ENCODE results near the gene ANKLE2. TPM values are rescaled to one million over a fixed set of nuclear protein-coding genes. Genes with fewer than 3 reads are reported as not detected.

Gene ANKLE2
- polyA plus RNA-seq, 1 donor (not counting 4 experiments of a cell fraction or from before 2014, with no cell fraction given) = 109 TPM

DNA sequence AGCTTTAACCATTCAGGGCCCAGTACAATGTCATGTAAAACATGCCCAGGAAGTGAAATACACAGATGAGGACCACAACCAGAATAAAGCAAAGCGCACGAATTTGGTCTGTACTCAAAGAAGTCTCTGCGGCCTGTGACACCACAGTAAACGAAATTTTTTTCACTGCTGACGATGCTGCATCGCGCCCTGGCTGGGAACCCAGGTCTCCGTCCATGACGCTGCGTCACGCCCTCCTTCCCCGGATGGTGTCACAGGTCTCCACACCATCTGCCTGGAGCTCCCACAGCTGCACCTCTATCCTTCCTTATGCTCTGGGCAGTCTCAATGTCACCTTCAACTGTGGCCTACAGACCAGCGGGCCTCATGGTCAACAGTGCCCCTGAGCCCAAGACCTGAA lies 17.8 kb downstream of the ANKLE2 start:
- no peaks in the 10 kb centered on the region for H3K27me3 ChIP-seq (ENCODE audit: control insufficient read depth, extremely low read depth, insufficient read depth, low read length)
- FAIRE-seq (no peak), DNase-seq (ENCODE audit: low read depth, low spot score) (no peak)
- no peaks in the 10 kb centered on the region for H3K9me1 ChIP-seq (ENCODE audit: control insufficient read depth, extremely low read depth, insufficient read depth, low read length)
- no peak overlapping the region for H2AFZ ChIP-seq (ENCODE audit: control insufficient read depth, low read length)
- no peaks in the 10 kb centered on the region for H3K9me3 ChIP-seq (ENCODE audit: control insufficient read depth, low read depth, low read length)
- peaks cover 64 to 71% of the 10 kb centered on the region in 2 experiments for H3K36me3 ChIP-seq (ENCODE audit: control insufficient read depth in 2 of 2, extremely low read depth in 1 of 2, insufficient read depth in 2 of 2, low read length in 2 of 2)
- H3K4me3 ChIP-seq (ENCODE audit: control insufficient read depth in 2 of 3, extremely low read depth in 1 of 3, insufficient read depth in 2 of 3, low read depth in 1 of 3, low read length in 3 of 3) = no peak overlapping the region
- peaks cover 40% of the 10 kb centered on the region for H4K20me1 ChIP-seq (ENCODE audit: control insufficient read depth, extremely low read depth, insufficient read depth, low read length)
- dilution Hi-C loops (cut with MboI; ENCODE audit: extremely low pct_ligation_motif_present, low sequenced_read_pairs) = no loop called here
- peaks cover 81% of the 10 kb centered on the region for H3K79me2 ChIP-seq (ENCODE audit: control insufficient read depth, insufficient read depth, low read length)
- H3K4me1 ChIP-seq (ENCODE audit: control insufficient read depth, extremely low read depth, insufficient read depth, low read length) = no peaks in the 10 kb centered on the region
- H3K4me2 ChIP-seq (ENCODE audit: control insufficient read depth, extremely low read depth, insufficient read depth, low read depth, low read length) = no peak overlapping the region
- H3K9ac ChIP-seq (ENCODE audit: control insufficient read depth, extremely low read depth, insufficient read depth, low read length) = no peak overlapping the region
- TF ChIP-seq, protein P1, sequence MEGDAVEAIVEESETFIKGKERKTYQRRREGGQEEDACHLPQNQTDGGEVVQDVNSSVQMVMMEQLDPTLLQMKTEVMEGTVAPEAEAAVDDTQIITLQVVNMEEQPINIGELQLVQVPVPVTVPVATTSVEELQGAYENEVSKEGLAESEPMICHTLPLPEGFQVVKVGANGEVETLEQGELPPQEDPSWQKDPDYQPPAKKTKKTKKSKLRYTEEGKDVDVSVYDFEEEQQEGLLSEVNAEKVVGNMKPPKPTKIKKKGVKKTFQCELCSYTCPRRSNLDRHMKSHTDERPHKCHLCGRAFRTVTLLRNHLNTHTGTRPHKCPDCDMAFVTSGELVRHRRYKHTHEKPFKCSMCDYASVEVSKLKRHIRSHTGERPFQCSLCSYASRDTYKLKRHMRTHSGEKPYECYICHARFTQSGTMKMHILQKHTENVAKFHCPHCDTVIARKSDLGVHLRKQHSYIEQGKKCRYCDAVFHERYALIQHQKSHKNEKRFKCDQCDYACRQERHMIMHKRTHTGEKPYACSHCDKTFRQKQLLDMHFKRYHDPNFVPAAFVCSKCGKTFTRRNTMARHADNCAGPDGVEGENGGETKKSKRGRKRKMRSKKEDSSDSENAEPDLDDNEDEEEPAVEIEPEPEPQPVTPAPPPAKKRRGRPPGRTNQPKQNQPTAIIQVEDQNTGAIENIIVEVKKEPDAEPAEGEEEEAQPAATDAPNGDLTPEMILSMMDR (optimal IDR thresholded peaks at IDR 0.05 in 1 of 3, IDR thresholded peaks at IDR 0.05 in 1 of 3, conservative IDR thresholded peaks at IDR 0.05 in 1 of 3; ENCODE audit: extremely low read depth in 1 of 3, insufficient read depth in 2 of 3, low read length in 3 of 3) = no peak
- no peak for TF ChIP-seq EZH2 (IDR thresholded peaks at IDR 0.05; ENCODE audit: low read length)
- no peak overlapping the region for H3K27ac ChIP-seq (ENCODE audit: control insufficient read depth, insufficient read depth, low read length)

DNA sequence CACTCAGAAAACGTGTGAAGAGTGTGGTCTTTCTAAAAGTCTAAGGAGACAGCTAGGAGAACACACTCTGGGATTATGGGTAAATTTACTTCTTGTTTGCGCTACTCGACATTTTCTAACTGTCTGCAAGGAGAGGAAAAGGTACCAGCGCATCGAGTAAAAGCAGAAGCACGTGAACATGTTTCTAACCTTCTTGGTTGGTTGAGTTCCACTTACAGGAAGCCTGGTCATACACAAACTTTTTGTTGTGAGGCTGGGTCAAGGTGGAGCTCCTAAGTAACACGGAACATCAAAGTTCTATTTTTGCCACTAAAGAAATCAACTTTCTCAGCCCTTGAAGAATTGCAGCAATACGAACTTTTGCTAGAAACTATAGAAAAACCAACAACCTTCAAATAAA lies 20.0 kb downstream of the ANKLE2 start:
- Histone ChIP-seq H3K27ac (ENCODE audit: control insufficient read depth, insufficient read depth, low read length) (no peak overlapping the region), H4K20me1 (ENCODE audit: control insufficient read depth, extremely low read depth, insufficient read depth, low read length) (peaks cover 39% of the 10 kb centered on the region), H2AFZ (ENCODE audit: control insufficient read depth, low read length) (no peak overlapping the region), H3K9me1 (ENCODE audit: control insufficient read depth, extremely low read depth, insufficient read depth, low read length) (no peaks in the 10 kb centered on the region), H3K9ac (ENCODE audit: control insufficient read depth, extremely low read depth, insufficient read depth, low read length) (no peak overlapping the region), H3K4me2 (ENCODE audit: control insufficient read depth, extremely low read depth, insufficient read depth, low read depth, low read length) (no peak overlapping the region), H3K9me3 (ENCODE audit: control insufficient read depth, low read depth, low read length) (no peaks in the 10 kb centered on the region), H3K4me1 (ENCODE audit: control insufficient read depth, extremely low read depth, insufficient read depth, low read length) (no peaks in the 10 kb centered on the region), H3K27me3 (ENCODE audit: control insufficient read depth, extremely low read depth, insufficient read depth, low read length) (no peaks in the 10 kb centered on the region), H3K79me2 (ENCODE audit: control insufficient read depth, insufficient read depth, low read length) (peaks cover 67% of the 10 kb centered on the region), H3K36me3 (ENCODE audit: control insufficient read depth in 2 of 2, extremely low read depth in 1 of 2, insufficient read depth in 2 of 2, low read length in 2 of 2) (peaks cover 58 to 60% of the 10 kb centered on the region in 2 experiments), H3K4me3 (ENCODE audit: control insufficient read depth in 2 of 3, extremely low read depth in 1 of 3, insufficient read depth in 2 of 3, low read depth in 1 of 3, low read length in 3 of 3) (no peak overlapping the region)
- FAIRE-seq (no peak), DNase-seq (ENCODE audit: low read depth, low spot score) (no peak)
- no peak for TF ChIP-seq EZH2 (IDR thresholded peaks at IDR 0.05; ENCODE audit: low read length)
- TF ChIP-seq, protein P1 (optimal IDR thresholded peaks at IDR 0.05 in 1 of 3, IDR thresholded peaks at IDR 0.05 in 1 of 3, conservative IDR thresholded peaks at IDR 0.05 in 1 of 3; ENCODE audit: extremely low read depth in 1 of 3, insufficient read depth in 2 of 3, low read length in 3 of 3) = no peak
- dilution Hi-C loops (cut with MboI; ENCODE audit: extremely low pct_ligation_motif_present, low sequenced_read_pairs) = no loop called here

Data from keratinocyte (primary cell).